ENCODE data around the gene HOXB7. TPM values are rescaled to one million over a fixed set of nuclear protein-coding genes. Genes with fewer than 3 reads are reported as not detected.

The HOXB7 gene
- total RNA-seq, 1 experiment from 2014 or later: not detected

DNA sequence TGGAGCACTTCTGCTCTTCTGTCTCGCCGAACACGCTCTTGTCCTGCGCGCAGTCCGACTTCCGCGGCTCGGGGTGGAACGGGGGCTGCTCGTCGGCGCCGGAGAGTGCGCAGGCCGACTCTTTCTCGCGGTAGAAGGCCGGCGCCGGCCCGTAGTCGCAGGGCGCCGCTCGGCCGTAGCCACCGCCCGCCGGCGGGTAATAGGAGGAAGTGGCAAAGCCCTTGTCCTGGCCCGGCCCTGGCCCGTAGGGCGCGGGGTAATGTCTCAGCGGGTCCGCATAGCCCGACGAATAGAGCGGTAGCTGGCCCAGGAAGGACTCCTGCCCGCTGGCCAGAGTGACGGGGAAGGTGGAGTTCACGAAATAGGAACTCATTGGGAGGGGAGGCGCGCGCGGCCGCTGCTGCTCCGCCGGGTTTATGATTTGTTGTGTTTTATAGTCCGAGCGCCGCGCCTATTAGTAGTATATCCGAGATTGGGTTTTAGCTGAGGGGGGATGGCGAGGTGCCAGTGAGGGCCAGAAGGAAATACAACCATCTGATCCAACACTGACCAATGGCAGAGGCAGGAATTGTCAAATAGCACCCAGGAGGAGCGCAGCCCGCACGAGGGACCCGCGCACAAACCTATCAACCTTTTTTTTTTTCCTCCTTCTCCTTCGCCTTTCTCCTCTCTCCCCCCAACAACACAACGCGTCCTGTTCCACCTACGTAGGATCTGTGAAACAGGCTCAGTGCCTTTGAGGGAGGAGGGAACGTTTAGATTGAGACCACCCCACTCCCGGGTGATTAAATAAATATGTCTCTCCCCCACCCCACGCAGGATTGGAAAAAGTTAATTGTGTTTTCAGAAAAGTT lies 12.8 kb downstream of the HOXB7 start:
- no peaks in the 10 kb centered on the region for H4K20me1 ChIP-seq (ENCODE audit: control insufficient read depth, insufficient read depth, insufficient read length)
- H3K36me3 Mint-ChIP-seq (ENCODE audit: insufficient read depth in 1 of 3, low read depth in 3 of 3): no peaks in the 10 kb centered on the region

More for the DNA sequence above, 12.8 kb downstream of the HOXB7 start:
- Mint-ChIP-seq H3K27ac (no peak overlapping the region), H3K4me1 (peaks cover 8 to 28% of the 10 kb centered on the region in 2 experiments), H3K9me3 (peaks cover 0 to 21% of the 10 kb centered on the region in 2 experiments; a peak in 2 of 5 replicates), H3K4me3 (peak overlapping the region in 1 of 2 experiments; percentile 39; a peak in 2 of 5 replicates), H3K27me3 (ENCODE audit: low read depth) (peaks cover 100% of the 10 kb centered on the region)
- Histone ChIP-seq H3K18ac (ENCODE audit: insufficient read length, low read depth, low read length) (no peak overlapping the region), H4K5ac (ENCODE audit: insufficient read length, low read depth, low read length) (no peak overlapping the region), H3K9me3 (ENCODE audit: control insufficient read depth, low read depth, low read length) (no peaks in the 10 kb centered on the region), H2AK5ac (ENCODE audit: insufficient read length, low read length) (no peak overlapping the region), H2BK15ac (ENCODE audit: low read depth, low read length) (no peak overlapping the region), H3K23me2 (ENCODE audit: insufficient read length, low read depth, low read length, poor library complexity, severe bottlenecking) (no peaks in the 10 kb centered on the region), H3T11ph (ENCODE audit: low read length) (no peak overlapping the region), H3K14ac (ENCODE audit: insufficient read depth, low read length) (no peak overlapping the region), H2BK120ac (ENCODE audit: low read depth, low read length, poor library complexity, severe bottlenecking) (no peak overlapping the region), H3K79me2 (ENCODE audit: insufficient read depth, low read length) (no peaks in the 10 kb centered on the region), H3K27ac (ENCODE audit: insufficient read length, low read depth, low read length) (no peak overlapping the region), H3K79me1 (ENCODE audit: insufficient read depth, low read depth, low read length, poor library complexity, severe bottlenecking) (no peaks in the 10 kb centered on the region), H2AFZ (ENCODE audit: low read length) (no peak overlapping the region), H2BK20ac (ENCODE audit: low read depth, low read length, poor library complexity, severe bottlenecking) (no peak overlapping the region), H3K23ac (ENCODE audit: insufficient read length, low read depth, low read length) (no peak overlapping the region), H4K8ac (replicated peaks; ENCODE audit: insufficient read length, low read depth, low read length) (no peak overlapping the region), H4K91ac (ENCODE audit: insufficient read length, low read depth, low read length) (no peak overlapping the region), H3K4ac (ENCODE audit: low read depth, low read length) (no peak overlapping the region), H3K27me3 (ENCODE audit: insufficient read depth, low read length) (peaks cover 99% of the 10 kb centered on the region), H2BK12ac (ENCODE audit: insufficient read length, low read depth, low read length) (no peak overlapping the region), H3K9ac (ENCODE audit: extremely low read depth, insufficient read length, low read length) (no peak overlapping the region), H3K4me2 (ENCODE audit: insufficient read depth, insufficient read length, low read length) (peak overlapping the region; percentile 13), H3K4me1 (ENCODE audit: insufficient read depth, low read length) (no peaks in the 10 kb centered on the region), H3K56ac (ENCODE audit: insufficient read length, low read depth, low read length) (no peak overlapping the region), H2BK5ac (ENCODE audit: insufficient read length, low read length) (no peak overlapping the region)
- no peak for DNase-seq
- TF ChIP-seq CTCF (conservative IDR thresholded peaks at IDR 0.05): no peak
- no CpG with 5 or more reads among the region's 68 CpGs for WGBS (ENCODE audit: extremely low coverage, insufficient read length, low lambda C conversion rate)

Measured in H9 (cell line).